Brain pericyte (primary cell): ENCODE data around the gene DSTN.
"Not testable (repeated sequence)": the region's sequence is repeated elsewhere in the genome, so short reads cannot be mapped to it uniquely, and the experiment has no call there.

Experiments used
- DNase-seq: peaks from one replicate; pipeline ENCODE4 v3.0.0-alpha.2; 2012; ENCODE audit warnings: low read depth, low spot score

Gene DSTN

DNA sequence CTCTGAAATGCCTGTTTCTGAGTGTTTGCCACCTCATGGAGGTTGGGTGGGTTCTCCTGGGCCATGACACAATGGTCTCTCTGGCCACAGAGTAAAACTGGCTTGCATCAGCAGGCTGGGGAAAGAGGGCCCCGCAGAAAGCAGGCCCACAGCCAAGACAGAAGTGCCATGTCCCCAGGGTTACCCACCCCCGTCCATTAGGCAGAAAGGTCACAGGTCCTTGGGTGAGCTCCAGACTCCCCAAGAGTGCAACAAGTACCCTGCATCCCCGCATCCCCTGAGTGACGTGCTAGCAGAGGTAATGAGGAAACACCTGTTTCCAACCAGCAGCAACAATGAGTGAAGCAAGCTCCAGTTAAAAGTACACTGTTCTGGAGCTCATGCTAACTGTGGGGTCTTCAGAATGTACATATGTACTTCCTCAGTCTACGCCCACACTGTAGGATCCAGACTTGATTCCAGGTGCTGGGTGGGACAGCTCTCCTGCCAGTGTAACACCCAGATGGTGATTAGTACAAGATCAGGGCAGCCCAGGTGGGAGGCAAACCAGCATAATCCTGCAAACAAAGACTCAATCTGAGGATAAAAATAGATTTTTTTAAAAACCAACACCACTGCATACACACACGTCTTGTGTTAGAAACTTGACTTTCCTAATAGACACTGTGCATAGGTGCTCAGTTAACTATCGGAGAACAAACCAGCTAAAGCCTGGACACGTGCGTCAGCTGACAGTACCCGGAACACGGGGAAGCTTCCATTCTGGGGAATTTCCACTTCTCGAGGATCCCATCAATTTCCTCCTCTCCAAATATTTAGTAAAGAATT is 80.6 kb downstream of the DSTN start:
- DNase-seq, result no peak

DNA sequence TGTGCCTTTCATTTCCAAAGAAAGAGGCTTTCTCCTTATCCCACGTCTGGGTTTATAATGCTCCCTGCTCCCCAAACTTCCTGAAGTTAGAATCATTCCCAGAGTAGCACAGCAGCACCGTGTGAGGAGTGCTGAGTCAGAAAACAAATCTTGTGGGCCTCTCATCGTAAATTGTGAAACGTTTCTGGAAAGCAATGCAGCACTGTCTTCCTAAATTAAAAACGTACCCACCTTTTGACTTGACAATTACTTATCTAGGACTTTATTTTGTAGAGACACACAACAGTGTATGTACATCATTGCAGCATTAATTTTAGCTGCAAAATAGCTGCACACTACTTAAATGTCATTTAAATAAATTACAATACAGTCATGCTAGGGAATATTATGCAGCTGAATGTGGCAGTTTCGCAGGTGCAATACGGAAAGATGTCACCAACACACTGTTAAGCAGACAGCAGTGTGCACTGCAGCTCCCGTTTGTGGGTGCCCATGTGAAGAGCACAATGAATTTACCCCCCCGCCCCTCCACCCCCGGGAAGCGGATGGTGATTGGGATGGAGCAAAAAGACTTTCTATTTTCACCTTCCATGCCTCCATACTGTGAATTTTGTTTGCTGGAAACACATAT is 81.4 kb downstream of the DSTN start:
- DNase-seq, result no peak

DNA sequence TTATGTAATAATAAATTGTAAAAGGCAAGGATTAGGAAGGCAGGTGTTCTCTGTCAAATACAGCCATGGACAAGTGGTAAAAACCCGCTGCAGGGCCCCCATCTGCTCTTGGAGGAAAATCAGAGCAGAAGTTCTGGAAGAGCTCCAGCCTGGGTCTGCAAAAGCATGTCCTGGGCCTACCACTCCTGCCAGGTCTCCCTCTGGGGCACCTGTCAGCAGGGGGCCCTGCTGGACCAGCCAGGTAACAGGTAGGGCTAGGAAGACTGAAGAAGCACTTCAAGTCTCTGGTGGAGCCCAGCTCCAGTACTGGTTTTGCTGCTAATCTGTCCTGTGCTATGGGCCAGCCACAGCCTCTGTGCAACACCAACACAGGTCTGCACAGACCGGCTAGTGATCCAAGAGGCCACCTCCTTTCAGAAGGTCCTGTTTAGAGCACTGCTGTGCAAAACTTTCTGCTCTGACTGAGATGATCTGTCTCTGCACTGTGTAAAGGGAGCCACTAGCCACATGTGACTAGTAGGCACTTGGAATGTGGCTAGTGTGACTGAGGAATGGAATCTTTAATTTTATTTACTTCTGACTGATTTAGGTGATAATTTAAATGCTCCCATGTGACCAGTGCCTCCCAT is 82.0 kb downstream of the DSTN start:
- no peak for DNase-seq

DNA sequence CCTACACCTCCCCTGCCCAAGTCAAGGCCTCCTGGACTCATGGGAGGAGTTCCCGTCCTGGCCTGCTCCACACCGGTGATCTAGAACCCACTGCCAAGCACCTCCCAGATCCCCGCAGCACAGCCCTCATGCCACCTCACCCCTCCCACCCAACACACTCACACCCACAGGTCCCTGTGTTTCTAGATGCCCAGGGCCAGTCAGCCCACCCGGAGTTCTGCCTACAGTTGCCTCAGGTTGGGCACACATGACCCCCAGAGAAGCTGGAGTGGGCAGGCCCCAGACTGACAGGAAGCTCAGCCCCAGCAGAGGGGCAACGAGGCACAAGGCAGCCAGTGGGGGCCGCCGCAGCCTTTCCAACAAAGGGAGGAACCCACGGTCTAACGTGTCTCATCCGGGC is 82.5 kb downstream of the DSTN start:
- DNase-seq, result no peak

DNA sequence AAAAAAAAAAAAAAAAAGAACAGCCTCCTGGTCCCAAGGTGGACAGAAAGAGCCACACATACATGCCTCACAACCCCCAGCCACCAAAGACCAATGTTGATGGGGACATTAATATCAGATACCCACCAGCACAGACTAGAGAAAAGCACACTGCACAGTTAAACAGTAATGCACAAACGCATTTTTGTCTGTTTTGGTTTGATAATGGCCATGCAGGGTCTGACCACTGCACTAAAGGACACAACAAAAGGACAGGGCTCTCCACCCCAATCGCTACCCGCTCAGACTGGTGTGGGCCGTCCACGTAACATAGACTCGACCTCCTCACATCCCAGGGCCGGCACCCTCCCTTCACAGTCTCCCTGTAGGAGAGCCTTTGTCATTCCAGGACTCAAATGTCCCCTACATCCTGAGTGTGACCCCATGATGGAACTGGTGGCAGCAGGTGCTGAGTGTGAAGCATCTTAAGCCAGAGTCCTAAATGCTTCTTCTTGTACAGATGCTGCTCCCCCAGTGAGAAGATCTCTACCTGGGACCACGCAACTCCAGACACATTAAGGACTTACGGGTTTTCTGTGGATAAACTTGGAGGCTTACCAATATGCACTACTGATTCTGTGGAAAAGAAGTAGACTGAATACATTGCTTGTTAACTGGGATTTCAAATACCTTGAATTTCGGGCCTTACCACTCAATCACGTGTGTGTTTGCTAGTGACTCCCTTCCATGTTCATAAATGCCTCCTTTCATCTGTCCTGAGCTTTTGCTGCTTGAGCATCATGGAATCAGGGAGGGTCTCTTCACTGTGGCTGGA is 84.2 kb downstream of the DSTN start:
- no peak for DNase-seq

DNA sequence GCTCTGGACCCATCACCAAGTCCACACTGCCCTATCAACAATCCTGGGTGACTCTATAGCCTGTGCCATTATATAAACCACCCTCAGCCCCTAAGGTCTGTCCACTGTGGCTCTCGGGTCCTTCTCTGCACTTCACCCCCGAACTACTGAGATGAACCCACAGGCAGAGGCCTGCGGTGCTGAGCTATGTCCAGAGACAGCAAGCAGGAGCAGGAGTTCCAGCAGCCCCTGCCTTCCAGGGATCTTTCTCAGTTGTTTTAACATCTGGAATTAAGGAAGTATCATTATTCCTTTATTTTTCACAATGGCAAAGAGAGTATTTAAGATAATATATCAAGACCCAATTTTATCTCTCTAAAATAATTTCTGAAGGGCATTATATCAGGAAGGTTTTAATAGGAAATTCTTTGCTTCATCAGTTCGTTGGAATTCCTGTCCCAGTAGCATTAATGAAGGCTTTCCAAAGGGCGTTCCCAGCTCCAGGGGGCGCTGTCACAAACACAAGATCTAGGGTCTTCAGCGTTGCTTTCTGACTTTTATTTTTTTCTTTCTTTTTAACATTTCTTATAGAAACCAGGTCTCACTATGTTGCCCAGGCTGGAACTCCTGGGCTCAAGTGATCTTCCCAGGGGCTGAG is 84.9 kb downstream of the DSTN start:
- DNase-seq, result no peak

DNA sequence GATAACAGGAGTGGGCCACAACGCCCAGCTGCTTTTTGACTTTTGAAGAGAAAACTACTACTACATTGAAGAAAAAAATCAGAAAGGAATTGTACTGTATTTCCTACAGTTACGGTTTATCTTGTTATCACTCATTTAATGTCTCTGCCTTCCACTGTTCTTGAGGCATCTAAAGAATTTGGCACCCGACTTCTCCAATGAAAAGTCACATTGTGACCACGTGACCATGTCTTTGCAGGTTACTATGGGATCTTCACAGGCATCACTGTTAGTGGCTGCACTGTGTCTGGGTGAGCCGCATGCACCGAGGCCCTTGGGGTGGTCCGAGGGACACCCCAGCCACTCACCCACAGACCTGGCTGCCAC is 85.4 kb downstream of the DSTN start:
- no peak for DNase-seq

DNA sequence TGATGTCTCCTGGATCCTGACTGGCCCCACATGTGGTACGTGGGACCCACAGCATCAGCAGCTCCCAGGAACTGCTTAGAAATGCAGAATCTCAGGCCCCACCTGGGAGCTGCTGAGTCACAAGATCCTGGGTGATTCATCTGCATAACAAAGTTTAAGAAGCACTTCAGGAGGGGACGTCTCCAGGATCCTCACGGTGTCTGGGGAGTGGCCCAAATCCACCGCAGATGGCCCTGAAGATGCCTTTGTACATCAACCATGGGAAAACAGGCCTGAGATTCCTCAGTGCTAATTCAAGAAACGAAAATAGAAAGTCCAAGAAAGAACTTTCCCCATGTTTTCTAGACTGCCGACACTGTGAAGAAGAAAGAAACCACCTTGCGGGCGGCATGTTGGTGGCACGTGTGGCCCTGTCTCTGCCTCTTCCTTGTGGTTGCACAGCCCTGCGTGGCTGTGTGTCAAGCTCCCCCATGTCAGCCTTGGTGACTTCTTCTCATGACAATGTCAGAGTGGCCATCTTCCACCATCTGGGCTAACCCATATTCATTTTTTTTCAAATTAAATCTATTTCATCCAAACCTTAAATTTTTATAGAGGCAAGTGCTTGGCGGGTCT is 86.1 kb downstream of the DSTN start:
- no peak for DNase-seq

DNA sequence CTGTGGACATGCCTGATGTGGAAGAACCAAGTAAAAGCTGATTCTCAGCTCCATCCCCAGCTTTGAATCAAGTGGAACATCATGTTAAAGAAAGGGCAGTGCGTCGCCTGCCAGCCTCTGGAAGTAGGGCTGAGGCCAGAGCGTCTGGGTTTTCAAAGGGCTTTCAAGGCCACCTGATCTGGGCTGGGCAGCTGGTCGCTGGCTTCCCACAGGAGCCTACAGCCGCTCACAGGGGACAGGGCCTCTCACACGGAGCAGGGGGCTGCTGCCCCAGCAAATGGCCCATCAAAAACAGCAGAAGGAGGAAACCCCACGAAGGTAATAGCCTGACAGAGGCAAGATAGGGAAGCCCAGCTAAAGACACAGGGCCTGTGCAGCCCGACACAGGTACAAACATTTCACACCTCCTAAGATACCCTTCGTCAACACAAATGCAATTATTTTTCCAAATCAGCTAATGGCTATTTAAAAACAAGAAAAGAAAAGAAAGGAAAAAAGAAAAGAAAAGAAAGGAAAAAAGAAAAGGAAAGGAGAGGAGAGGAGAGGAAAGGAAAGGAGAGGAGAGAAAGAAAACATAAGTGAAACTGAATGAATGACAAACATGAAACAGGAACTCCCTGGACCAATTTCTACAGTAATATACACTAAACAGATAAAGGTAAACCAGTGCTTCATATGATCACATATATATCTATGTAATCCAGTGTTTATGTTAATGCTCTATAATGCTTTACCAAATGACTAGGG is 87.4 kb downstream of the DSTN start:
- DNase-seq, result no peak

DNA sequence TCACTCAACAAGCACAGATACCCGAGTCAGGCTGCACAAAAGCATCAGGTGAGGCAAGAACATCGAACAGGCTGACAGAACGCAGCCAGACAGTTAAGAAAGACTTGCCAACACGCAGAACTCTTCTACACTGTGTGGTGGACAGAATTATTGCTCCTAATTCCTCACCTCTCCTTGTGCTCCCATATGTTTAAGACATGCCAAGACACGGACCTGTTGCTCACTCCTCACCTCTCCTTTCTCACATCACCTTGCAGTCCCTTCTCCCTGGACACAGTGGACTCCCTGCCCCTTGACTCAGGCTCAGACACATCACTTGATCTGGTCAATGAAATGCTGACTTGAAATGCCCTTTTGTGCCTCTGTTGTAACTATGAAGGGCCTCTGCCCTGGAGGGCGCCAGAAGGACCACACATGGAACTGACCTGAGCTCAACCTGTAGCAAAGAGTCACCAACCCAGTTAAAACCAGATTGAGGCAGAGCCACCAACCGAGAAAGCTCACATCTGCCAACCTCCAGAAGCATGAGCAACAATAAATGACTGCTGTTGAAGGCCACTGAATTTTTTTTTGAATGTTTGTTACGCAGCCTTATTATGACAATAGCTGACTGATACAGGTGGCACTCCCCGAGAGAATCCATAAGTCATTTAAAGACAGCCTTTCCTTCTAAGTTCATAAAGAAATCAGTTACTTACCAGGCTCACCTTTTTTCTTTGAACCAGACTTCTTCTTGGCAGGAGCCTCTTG is 88.2 kb downstream of the DSTN start:
- no peak for DNase-seq

DNA sequence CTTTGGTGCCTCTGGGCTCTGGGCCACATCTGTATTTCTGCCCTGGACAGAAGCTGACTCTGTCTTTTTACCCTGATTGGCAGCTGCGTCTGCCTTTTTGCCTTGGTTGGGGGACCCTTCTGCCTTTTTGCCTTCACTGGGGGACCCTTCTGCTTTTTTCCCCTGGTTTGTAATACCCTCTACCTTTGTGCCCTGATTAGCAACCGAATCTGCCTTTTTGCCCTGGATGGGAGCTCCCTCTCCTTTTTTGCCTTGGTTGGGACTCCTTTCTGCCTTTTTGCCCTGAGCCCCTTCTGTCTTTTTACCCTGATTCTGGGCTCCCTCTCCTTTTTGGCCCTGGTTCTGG is 88.7 kb downstream of the DSTN start:
- no peak for DNase-seq

DNA sequence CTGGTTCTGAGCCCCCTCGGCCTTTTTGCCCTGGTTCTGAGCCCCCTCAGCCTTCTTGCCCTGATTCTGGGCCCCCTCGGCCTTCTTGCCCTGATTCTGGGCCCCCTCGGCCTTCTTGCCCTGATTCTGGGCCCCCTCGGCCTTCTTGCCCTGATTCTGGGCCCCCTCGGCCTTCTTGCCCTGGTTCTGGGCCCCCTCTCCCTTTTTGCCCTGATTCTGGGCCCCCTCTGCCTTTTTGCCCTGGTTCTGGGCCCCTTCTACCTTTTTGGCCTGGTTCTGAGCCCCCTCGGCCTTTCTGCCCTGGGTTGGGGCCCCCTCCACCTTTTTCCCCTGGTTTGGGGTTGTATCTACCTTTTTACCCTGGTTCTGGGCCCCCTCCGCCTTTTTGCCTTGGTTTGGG is 89.5 kb downstream of the DSTN start:
- not testable (repeated sequence) for DNase-seq
